Lower leg skin (tissue), 3 donors: ENCODE results near the gene CA6.

Source experiments
- POLR2A ChIP-seq, 2 donors: fragments of 450-650 bp; IDR thresholded peaks; one replicate each; pipeline ENCODE4 v1.6.1; 2016 to 2017; ENCODE audit warnings: antibody characterized with exemption in 2 of 2, mild to moderate bottlenecking in 1 of 2, moderate library complexity in 1 of 2
- TF ChIP-seq, protein P1 (sequence below), 3 donors: fragments of 450-650 bp; IDR thresholded peaks; one replicate each; pipeline ENCODE4 v1.5.1; 2016; ENCODE audit warnings: antibody characterized with exemption in 3 of 3, mild to moderate bottlenecking in 3 of 3, moderate library complexity in 2 of 3

GRCh38 chr1:8986814-8987190 lies 41.1 kb downstream of the CA6 start:
- TF ChIP-seq, protein P1, sequence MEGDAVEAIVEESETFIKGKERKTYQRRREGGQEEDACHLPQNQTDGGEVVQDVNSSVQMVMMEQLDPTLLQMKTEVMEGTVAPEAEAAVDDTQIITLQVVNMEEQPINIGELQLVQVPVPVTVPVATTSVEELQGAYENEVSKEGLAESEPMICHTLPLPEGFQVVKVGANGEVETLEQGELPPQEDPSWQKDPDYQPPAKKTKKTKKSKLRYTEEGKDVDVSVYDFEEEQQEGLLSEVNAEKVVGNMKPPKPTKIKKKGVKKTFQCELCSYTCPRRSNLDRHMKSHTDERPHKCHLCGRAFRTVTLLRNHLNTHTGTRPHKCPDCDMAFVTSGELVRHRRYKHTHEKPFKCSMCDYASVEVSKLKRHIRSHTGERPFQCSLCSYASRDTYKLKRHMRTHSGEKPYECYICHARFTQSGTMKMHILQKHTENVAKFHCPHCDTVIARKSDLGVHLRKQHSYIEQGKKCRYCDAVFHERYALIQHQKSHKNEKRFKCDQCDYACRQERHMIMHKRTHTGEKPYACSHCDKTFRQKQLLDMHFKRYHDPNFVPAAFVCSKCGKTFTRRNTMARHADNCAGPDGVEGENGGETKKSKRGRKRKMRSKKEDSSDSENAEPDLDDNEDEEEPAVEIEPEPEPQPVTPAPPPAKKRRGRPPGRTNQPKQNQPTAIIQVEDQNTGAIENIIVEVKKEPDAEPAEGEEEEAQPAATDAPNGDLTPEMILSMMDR (IDR thresholded peaks at IDR 0.05) = no peak
- TF ChIP-seq POLR2A (IDR thresholded peaks at IDR 0.05) = no peak
